Tibial artery (tissue), 4 donors: ENCODE measurements around the gene SERPINA1.

Source experiments
- DNase-seq, 2 donors: peaks; one replicate each; pipeline ENCODE4 v3.0.0-alpha.2; 2019
- H3K27ac ChIP-seq, 2 donors: fragments of 200-600 bp; sonication (generic) in 1 of 2; 1 replicate in 1 of 2; 2 replicates in 1 of 2; pipeline ENCODE4 v1.5.1; 2018 to 2019; ENCODE audit warnings: mild to moderate bottlenecking in 1 of 2
- H3K27me3 ChIP-seq, 2 donors: fragments of 200-600 bp; sonication (generic) in 1 of 2; one replicate each; pipeline versions ENCODE4 v1.5.1 to v1.6.0; 2016 to 2019
- H3K36me3 ChIP-seq, 3 donors: fragments of 200-600 bp; sonication (generic) in 2 of 3; one replicate each; pipeline ENCODE4 v1.5.1; 2016 to 2019; ENCODE audit warnings: mild to moderate bottlenecking in 2 of 3
- H3K4me1 ChIP-seq, 4 donors: fragments of 200-600 bp; sonication (generic) in 2 of 4; 1 replicate in 3 of 4; 2 replicates in 1 of 4; pipeline ENCODE4 v1.5.1; 2016 to 2019
- H3K4me3 ChIP-seq, 2 donors: fragments of 200-600 bp; sonication (generic) in 1 of 2; 1 replicate in 1 of 2; 2 replicates in 1 of 2; pipeline ENCODE4 v1.5.1; 2018 to 2019; ENCODE audit warnings: mild to moderate bottlenecking in 2 of 2
- H3K9me3 ChIP-seq, 3 donors: fragments of 200-600 bp; sonication (generic) in 1 of 3; one replicate each; pipeline ENCODE4 v1.5.1; 2016 to 2019
- intact Hi-C: fragments of 100-400 bp; cut with DNase I; formaldehyde crosslinking; loops from one replicate; pipeline ENCODE4 v1.15.0; 2023; ENCODE audit warnings: low total_unique reads
- TF ChIP-seq, protein P1 (sequence below), 2 experiments: fragments of 200-600 bp in 1 of 2; fragments of 450-650 bp in 1 of 2; IDR thresholded peaks; one replicate each; pipeline ENCODE4 v1.5.1; 2017 to 2019; ENCODE audit warnings: antibody characterized with exemption in 2 of 2, mild to moderate bottlenecking in 1 of 2, moderate library complexity in 1 of 2

SERPINA1 gene

DNA sequence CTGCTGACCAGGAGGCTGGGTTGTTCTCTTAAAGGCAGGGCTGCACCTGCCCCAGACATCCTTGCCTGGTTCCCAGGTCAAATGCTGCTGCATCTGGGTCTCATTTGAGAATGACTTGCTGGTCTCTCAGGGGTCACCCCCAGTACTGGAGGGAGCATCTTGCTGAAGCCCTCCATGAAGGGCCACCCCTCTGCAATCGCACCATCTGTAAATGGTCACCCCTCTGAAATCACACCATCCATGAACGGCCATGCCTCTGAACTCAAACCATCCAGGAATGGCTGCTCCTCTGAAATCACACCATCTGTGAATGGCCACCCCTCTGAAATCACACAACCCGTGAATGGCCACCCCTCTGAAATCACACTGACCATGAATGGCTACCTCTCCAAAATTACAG is 58.0 kb downstream of the SERPINA1 start:
- Histone ChIP-seq H3K9me3 (no peaks in the 10 kb centered on the region), H3K27ac (no peak overlapping the region), H3K4me3 (no peak overlapping the region), H3K4me1 (no peaks in the 10 kb centered on the region), H3K36me3 (no peaks in the 10 kb centered on the region), H3K27me3 (no peaks in the 10 kb centered on the region)
- intact Hi-C loops: no loop called here
- TF ChIP-seq, protein P1, sequence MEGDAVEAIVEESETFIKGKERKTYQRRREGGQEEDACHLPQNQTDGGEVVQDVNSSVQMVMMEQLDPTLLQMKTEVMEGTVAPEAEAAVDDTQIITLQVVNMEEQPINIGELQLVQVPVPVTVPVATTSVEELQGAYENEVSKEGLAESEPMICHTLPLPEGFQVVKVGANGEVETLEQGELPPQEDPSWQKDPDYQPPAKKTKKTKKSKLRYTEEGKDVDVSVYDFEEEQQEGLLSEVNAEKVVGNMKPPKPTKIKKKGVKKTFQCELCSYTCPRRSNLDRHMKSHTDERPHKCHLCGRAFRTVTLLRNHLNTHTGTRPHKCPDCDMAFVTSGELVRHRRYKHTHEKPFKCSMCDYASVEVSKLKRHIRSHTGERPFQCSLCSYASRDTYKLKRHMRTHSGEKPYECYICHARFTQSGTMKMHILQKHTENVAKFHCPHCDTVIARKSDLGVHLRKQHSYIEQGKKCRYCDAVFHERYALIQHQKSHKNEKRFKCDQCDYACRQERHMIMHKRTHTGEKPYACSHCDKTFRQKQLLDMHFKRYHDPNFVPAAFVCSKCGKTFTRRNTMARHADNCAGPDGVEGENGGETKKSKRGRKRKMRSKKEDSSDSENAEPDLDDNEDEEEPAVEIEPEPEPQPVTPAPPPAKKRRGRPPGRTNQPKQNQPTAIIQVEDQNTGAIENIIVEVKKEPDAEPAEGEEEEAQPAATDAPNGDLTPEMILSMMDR (IDR thresholded peaks at IDR 0.05): no peak
- DNase-seq: no peak

DNA sequence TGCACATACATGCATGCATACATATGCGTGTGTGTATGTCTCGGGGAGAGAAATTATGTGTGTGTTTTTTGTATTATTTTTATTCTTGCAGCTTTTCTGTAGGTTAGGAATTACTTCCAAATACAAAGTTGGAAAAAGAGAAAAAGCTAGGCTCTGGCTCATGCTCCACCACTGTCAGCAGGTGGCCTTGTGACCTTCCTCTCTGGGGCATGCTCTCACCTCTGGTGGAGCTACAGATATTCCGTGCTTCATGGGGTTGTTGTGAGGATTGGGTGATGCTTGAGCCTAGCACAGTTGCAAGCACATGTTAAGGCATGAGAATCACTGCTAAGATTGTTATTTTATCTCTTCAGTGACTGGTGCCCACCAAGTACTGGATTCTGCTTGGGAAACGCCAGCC is 58.5 kb downstream of the SERPINA1 start:
- H3K9me3 ChIP-seq: no peaks in the 10 kb centered on the region
- H3K27ac ChIP-seq: no peak overlapping the region
- H3K4me3 ChIP-seq: no peak overlapping the region
- H3K4me1 ChIP-seq: no peaks in the 10 kb centered on the region
- TF ChIP-seq, protein P1 (IDR thresholded peaks at IDR 0.05): no peak
- no peaks in the 10 kb centered on the region for H3K27me3 ChIP-seq
- DNase-seq: no peak
- H3K36me3 ChIP-seq: no peaks in the 10 kb centered on the region
- intact Hi-C loops: no loop called here

DNA sequence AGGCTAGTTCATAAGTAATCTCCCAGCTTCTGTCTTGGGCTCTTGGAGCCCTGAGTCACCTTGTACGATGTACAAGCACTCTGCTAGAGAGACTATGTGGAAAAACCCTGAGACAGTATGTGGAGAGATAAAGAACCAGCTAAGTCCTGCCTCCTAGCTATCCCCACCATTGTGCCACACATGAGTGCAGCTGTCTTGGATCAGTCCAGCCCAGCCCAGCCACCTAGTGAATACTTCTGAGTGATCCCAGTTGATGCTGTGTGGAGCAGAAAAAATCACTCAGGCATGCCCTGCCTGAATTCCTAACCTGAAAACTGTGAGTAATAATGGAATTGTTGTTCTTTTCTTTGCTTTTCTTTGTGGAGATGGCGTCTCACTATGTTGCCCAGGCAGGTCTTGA is 60.2 kb downstream of the SERPINA1 start:
- intact Hi-C loops: no loop called here
- no peaks in the 10 kb centered on the region for H3K36me3 ChIP-seq
- no peak overlapping the region for H3K4me3 ChIP-seq
- no peaks in the 10 kb centered on the region for H3K27me3 ChIP-seq
- DNase-seq: no peak
- H3K9me3 ChIP-seq: no peaks in the 10 kb centered on the region
- H3K4me1 ChIP-seq: no peaks in the 10 kb centered on the region
- TF ChIP-seq, protein P1 (IDR thresholded peaks at IDR 0.05): no peak
- H3K27ac ChIP-seq: no peak overlapping the region
